ENCODE measurements around the gene PRRC2C.

DNA sequence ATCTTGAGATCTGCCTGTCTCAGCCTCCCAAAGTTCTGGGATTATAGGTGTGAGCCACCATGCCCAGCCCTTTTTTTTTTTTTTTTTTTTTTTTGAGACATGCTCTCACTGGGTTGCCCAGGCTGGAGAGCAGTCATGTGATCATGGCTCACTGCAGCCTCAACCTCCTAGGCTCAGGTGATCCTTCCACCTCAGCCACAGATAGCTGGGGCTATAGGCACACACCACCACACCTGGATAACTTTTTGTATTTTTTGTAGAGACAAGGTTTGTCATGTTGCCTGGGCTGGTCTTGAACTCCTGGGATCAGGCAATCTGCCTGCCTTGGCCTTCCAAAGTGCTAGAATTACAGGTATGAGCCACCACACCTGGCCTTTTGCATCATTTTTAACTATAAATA lies 17.7 kb upstream of the PRRC2C start:
- no peak for TF ChIP-seq BHLHE40 (IDR thresholded peaks at IDR 0.05; ENCODE audit: low read depth, low read length)
- TF ChIP-seq, protein P1, sequence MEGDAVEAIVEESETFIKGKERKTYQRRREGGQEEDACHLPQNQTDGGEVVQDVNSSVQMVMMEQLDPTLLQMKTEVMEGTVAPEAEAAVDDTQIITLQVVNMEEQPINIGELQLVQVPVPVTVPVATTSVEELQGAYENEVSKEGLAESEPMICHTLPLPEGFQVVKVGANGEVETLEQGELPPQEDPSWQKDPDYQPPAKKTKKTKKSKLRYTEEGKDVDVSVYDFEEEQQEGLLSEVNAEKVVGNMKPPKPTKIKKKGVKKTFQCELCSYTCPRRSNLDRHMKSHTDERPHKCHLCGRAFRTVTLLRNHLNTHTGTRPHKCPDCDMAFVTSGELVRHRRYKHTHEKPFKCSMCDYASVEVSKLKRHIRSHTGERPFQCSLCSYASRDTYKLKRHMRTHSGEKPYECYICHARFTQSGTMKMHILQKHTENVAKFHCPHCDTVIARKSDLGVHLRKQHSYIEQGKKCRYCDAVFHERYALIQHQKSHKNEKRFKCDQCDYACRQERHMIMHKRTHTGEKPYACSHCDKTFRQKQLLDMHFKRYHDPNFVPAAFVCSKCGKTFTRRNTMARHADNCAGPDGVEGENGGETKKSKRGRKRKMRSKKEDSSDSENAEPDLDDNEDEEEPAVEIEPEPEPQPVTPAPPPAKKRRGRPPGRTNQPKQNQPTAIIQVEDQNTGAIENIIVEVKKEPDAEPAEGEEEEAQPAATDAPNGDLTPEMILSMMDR (conservative IDR thresholded peaks at IDR 0.05; ENCODE audit: low read depth, low read length) = no peak
- no peak for TF ChIP-seq POLR2A (IDR thresholded peaks at IDR 0.05; ENCODE audit: low read depth, low read length)
- TF ChIP-seq RFX5 (IDR thresholded peaks at IDR 0.05; ENCODE audit: low read depth, low read length) = no peak
- TF ChIP-seq, protein P2, sequence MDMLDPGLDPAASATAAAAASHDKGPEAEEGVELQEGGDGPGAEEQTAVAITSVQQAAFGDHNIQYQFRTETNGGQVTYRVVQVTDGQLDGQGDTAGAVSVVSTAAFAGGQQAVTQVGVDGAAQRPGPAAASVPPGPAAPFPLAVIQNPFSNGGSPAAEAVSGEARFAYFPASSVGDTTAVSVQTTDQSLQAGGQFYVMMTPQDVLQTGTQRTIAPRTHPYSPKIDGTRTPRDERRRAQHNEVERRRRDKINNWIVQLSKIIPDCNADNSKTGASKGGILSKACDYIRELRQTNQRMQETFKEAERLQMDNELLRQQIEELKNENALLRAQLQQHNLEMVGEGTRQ (IDR thresholded peaks at IDR 0.05; ENCODE audit: low read depth, low read length) = no peak
- TF ChIP-seq FOS (IDR thresholded peaks at IDR 0.05; ENCODE audit: low read depth, low read length) = no peak
- no peak for TF ChIP-seq SMC3 (IDR thresholded peaks at IDR 0.05; ENCODE audit: low read depth, low read length)
- no peak for TF ChIP-seq MAFK (IDR thresholded peaks at IDR 0.05; ENCODE audit: low read depth, low read length)
- no peak for TF ChIP-seq CHD1 (IDR thresholded peaks at IDR 0.05; ENCODE audit: low read depth, low read length)
- no peak for TF ChIP-seq RAD21 (IDR thresholded peaks at IDR 0.05; ENCODE audit: low read length)
- TF ChIP-seq MAZ (IDR thresholded peaks at IDR 0.05; ENCODE audit: borderline replicate concordance, low read depth, low read length) = no peak
- TF ChIP-seq, protein P3, sequence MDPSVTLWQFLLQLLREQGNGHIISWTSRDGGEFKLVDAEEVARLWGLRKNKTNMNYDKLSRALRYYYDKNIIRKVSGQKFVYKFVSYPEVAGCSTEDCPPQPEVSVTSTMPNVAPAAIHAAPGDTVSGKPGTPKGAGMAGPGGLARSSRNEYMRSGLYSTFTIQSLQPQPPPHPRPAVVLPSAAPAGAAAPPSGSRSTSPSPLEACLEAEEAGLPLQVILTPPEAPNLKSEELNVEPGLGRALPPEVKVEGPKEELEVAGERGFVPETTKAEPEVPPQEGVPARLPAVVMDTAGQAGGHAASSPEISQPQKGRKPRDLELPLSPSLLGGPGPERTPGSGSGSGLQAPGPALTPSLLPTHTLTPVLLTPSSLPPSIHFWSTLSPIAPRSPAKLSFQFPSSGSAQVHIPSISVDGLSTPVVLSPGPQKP (IDR thresholded peaks at IDR 0.05; ENCODE audit: borderline replicate concordance, low read depth, low read length) = no peak
- no peak for TF ChIP-seq RCOR1 (IDR thresholded peaks at IDR 0.05; ENCODE audit: insufficient replicate concordance, low read length)

All from IMR-90 (cell line).